Brain microvascular endothelial cell (primary cell): Measurements from ENCODE around the gene FFAR3.

ENCODE experiments used
- DNase-seq: peaks from one replicate; pipeline ENCODE4 v3.0.0-alpha.2; 2020
- H3K27ac ChIP-seq: fragments of 250-450 bp; sonication (Bioruptor Pico); 2 replicates; pipeline ENCODE4 v1.5.1; 2020; ENCODE audit warnings: mild to moderate bottlenecking, moderate library complexity
- H3K27me3 ChIP-seq: fragments of 250-450 bp; sonication (Bioruptor Pico); replicated peaks from 2 replicates; pipeline ENCODE4 v1.5.1; 2020; ENCODE audit warnings: mild to moderate bottlenecking
- H3K36me3 ChIP-seq: fragments of 250-450 bp; sonication (Bioruptor Pico); replicated peaks from 2 replicates; pipeline ENCODE4 v1.5.1; 2020; ENCODE audit warnings: mild to moderate bottlenecking
- H3K4me3 ChIP-seq: 2 replicates; pipeline ENCODE4 v1.5.1; 2011; ENCODE audit warnings: low read depth, mild to moderate bottlenecking, control low read depth, low read length, moderate library complexity
- CTCF ChIP-seq: IDR thresholded peaks from 2 replicates; pipeline ENCODE4 v1.5.1; 2011; ENCODE audit warnings: low read depth, mild to moderate bottlenecking, moderate library complexity, low read length, control low read depth, inconsistent platforms; ENCODE audit errors: missing control alignments
- in situ Hi-C: cut with HindIII; loops from 2 replicates; pipeline ENCODE4 v1.10.0; 2017; ENCODE audit warnings: low sequenced_read_pairs, low pct_ligation_motif_present

Gene FFAR3

GRCh38 chr19:35311901-35312665 lies 46.2 kb upstream of the FFAR3 start:
- no peak for TF ChIP-seq CTCF
- H3K36me3 ChIP-seq: no peaks in the 10 kb centered on the region

GRCh38 chr19:35313587-35313986 lies 44.7 kb upstream of the FFAR3 start:
- no peak for TF ChIP-seq CTCF
- no peak overlapping the region for H3K27ac ChIP-seq
- in situ Hi-C loops: no loop called here

More at GRCh38 chr19:35311901-35312665, 46.2 kb upstream of the FFAR3 start:
- Histone ChIP-seq H3K27me3 (no peaks in the 10 kb centered on the region), H3K4me3 (no peak overlapping the region), H3K27ac (no peak overlapping the region)
- no peak for DNase-seq
- in situ Hi-C loops: no loop called here

GRCh38 chr19:35314031-35314430 lies 44.2 kb upstream of the FFAR3 start:
- in situ Hi-C loops: no loop called here
- no peak for DNase-seq
- no peak for TF ChIP-seq CTCF
- no peak overlapping the region for H3K4me3 ChIP-seq
- no peaks in the 10 kb centered on the region for H3K27me3 ChIP-seq
- H3K36me3 ChIP-seq: no peaks in the 10 kb centered on the region
- H3K27ac ChIP-seq: no peak overlapping the region

More at GRCh38 chr19:35313587-35313986, 44.7 kb upstream of the FFAR3 start:
- H3K36me3 ChIP-seq: no peaks in the 10 kb centered on the region
- no peak for DNase-seq
- H3K27me3 ChIP-seq: no peaks in the 10 kb centered on the region
- H3K4me3 ChIP-seq: no peak overlapping the region

- in situ Hi-C loops: no loop called here
- Histone ChIP-seq H3K27ac (no peak overlapping the region), H3K4me3 (no peak overlapping the region), H3K36me3 (no peaks in the 10 kb centered on the region), H3K27me3 (no peaks in the 10 kb centered on the region)
- TF ChIP-seq CTCF: no peak
- no peak for DNase-seq
Observed at GRCh38 chr19:35314858-35315470, 43.3 kb upstream of the FFAR3 start.

GRCh38 chr19:35315883-35316282 lies 42.4 kb upstream of the FFAR3 start:
- in situ Hi-C loops: no loop called here
- no peaks in the 10 kb centered on the region for H3K36me3 ChIP-seq
- no peaks in the 10 kb centered on the region for H3K27me3 ChIP-seq
- H3K4me3 ChIP-seq: no peak overlapping the region
- no peak for DNase-seq
- no peak for TF ChIP-seq CTCF
- no peak overlapping the region for H3K27ac ChIP-seq
